AG09319 (cell line): ENCODE data around the gene POLH.

Source experiments
- DNase-seq: peaks from one replicate; pipeline ENCODE4 v3.0.0-alpha.2; 2010; ENCODE audit warnings: low read depth; ENCODE audit errors: extremely low read depth
- TF ChIP-seq, protein P1 (sequence below): IDR thresholded peaks from 2 replicates; pipeline ENCODE4 v1.5.1; 2011; ENCODE audit warnings: low read depth, mild to moderate bottlenecking, inconsistent platforms, low read length, moderate library complexity

The POLH gene

DNA sequence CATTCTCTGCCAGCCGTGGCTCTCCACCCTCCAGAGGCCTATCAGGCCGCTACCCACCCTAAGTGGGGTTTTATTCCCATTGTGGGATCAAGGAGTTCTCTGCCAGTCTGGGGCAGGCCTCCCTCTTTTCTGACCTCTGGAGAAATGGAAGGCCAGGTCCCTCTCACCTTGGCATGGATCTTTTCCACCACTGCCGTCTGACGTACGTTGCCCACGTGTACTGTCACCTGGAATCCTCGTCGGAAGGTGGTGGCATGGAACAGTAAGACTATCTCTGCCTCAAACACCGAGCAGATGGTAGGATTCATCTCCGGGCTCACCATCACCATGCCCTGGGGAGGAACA is 45.8 kb downstream of the POLH start:
- TF ChIP-seq, protein P1, sequence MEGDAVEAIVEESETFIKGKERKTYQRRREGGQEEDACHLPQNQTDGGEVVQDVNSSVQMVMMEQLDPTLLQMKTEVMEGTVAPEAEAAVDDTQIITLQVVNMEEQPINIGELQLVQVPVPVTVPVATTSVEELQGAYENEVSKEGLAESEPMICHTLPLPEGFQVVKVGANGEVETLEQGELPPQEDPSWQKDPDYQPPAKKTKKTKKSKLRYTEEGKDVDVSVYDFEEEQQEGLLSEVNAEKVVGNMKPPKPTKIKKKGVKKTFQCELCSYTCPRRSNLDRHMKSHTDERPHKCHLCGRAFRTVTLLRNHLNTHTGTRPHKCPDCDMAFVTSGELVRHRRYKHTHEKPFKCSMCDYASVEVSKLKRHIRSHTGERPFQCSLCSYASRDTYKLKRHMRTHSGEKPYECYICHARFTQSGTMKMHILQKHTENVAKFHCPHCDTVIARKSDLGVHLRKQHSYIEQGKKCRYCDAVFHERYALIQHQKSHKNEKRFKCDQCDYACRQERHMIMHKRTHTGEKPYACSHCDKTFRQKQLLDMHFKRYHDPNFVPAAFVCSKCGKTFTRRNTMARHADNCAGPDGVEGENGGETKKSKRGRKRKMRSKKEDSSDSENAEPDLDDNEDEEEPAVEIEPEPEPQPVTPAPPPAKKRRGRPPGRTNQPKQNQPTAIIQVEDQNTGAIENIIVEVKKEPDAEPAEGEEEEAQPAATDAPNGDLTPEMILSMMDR = no peak
- DNase-seq = no peak

DNA sequence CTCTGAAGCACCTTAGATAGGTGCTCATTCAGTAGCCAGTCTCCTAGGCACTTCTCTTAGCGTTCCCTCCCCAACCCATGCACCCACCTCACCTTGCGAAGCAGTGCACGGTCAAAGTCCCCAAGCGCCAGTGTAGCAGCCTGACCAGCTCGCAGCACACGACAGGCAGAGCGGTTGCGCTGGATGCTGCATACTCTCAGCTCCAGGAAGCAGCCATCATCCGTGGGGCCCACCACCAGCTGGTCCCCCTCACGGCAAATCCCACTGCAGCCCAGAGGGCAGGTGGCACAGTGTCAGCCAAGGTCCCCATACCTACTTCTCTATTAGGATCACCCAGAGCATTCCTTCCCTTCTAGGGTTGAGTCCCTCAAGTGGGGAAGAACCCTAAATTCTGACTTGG is 46.6 kb downstream of the POLH start:
- no peak for DNase-seq
- TF ChIP-seq, protein P1 = no peak

DNA sequence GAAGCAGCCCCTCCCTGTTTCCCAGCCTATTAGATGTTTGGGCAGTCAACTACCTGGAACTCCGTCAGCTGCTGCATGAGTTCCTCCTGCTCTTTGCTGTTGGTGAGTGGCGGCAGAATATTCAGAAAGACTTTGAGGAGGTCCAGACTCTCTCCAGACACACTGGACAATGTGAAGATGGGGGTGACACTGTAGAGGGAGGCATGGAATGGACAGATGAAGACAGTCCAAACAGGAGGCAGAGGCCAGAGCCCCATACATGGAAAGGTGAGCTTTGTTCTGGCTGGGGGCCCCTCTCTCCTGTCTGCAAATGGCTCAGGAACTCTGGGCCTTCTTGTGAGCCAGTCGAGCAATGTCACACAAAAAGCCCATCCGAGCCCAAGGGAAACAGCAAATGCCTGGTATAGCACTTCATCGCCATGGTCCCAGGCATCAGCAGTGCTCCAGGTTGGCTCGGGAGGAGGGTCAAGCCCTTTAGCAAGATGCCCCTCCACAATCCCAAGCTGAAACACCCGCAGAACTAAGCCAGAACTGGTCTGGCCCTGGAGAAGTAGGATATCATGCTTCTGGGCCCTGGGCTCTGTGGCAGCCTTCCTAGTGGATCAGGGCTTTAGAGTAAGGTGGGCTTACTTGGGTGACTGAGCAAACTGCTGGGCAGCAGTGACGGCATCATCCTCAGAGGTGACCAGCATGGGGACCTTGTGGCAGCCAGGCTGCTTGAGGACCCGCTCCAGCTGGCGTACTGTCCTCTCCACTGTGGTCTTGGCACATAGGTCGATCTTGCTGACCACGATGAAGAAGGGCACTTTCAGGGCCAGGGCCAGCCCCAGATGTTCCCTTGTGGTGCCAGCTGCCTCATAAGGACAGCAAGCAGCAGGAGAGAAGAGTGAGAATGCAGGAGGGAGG is 48.1 kb downstream of the POLH start:
- no peak for DNase-seq
- TF ChIP-seq, protein P1 = no peak

DNA sequence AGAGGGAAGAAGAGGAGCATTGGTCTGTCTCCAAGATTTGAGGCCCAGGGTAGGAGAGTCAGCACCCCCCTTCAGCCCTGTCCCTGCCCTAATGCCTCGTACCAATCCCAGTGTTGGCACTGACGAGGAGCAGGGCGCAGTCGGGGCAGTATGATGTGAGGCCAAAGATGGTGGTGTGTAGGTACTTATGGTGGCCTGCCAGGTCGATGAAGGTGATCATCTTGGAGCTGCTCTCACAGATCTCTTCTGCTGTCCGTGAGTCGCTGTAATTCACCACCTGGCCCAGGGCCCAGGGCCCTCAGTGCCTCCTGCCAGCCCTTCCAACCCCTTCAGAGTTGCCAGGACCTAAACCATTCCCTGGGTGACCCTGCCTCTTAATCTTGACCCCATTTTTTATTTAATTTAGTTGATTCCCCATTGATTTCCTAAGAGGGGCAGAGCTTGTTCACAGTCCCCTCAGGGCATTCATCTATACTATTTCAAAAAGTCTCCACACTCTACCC is 48.9 kb downstream of the POLH start:
- TF ChIP-seq, protein P1 = no peak
- no peak for DNase-seq

DNA sequence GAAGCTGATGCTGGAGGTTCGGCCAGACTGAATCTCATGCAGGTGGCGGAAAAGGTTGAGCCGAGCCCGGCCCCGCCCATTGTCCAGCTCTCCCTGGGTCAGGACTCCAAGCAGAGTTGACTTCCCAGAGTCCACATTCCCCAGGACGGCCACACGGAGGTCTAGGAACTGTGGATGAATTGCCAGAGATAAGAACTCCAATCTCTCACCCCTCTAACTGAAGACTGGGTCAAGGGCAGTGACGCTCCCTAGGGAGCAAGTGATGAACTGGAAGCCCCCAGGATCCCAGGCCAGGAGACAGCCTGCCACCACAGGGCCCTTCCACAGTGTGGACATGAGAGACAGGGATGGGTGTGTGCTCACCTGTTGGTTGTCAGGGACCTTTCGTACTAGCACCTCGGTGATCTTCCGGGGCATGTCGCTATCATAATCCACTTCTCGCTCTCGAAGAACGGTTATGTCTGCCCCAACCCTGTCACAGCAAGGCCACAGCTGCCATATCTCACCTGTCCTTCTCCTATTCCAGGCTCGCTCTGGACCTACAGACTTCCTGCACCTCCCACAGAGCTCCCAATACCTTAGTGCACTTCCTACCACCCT is 49.5 kb downstream of the POLH start:
- TF ChIP-seq, protein P1 = no peak
- DNase-seq = no peak

DNA sequence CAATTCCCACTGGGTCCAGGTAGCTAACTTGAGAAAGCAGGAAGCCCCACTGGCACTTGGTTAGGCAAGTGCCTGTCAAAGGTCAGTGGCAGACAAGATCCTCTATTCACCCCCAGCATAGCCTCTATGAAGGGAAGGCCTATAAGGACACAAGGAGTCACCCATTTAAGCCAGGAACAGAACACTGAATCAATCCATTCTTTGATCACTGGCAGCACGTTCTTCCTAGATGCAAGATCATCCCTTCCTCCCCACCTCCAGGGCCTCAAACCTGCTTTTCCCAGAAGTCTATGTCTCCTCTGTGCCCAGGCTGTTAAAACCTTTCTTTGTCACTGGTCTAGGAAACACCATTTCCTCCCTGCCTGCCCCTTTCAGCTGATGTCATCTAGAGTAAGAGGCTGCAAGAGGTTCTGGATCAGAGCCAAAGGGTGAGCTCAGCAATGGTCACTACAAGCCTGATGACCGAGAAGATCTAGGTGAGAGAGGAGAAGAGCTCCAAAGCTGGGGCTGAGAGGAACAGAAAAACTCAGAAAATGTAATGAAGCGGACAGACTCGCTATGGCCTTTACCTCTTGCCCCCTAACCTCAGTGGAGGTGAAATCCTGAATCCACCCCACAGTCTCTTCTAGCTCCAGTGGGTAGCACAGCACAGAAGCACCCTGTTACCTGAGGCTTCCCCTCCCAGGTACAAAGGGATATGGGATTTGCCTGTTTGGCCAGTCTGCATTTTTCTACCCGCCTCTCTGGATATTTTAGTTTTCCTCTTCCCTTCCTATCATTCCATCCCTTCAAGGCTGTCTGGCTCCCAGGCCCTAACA is 51.2 kb downstream of the POLH start:
- DNase-seq = peak; percentile 95
- TF ChIP-seq, protein P1 = no peak
